Nephron progenitor cell (in vitro differentiated cells): ENCODE measurements around the gene DRAM1.

ENCODE experiments used
- DNase-seq: peaks from one replicate; pipeline ENCODE4 v3.0.0; 2021
- H3K27ac Mint-ChIP-seq: 2 replicates; pipeline ENCODE4 v1.8.0; 2021; ENCODE audit warnings: mild to moderate bottlenecking, moderate library complexity, mixed read lengths
- H3K27me3 Mint-ChIP-seq: 2 replicates; pipeline ENCODE4 v1.8.0; 2021; ENCODE audit warnings: mild to moderate bottlenecking, low read depth, mixed read lengths; ENCODE audit not compliant: poor library complexity
- H3K36me3 Mint-ChIP-seq: 2 replicates; pipeline ENCODE4 v1.8.0; 2021; ENCODE audit warnings: low read depth, mixed read lengths
- H3K4me1 Mint-ChIP-seq: 2 replicates; pipeline ENCODE4 v1.8.0; 2021; ENCODE audit warnings: mixed read lengths
- H3K4me3 Mint-ChIP-seq: 2 replicates; pipeline ENCODE4 v1.8.0; 2021; ENCODE audit warnings: mild to moderate bottlenecking, moderate library complexity, mixed read lengths
- H3K9me3 Mint-ChIP-seq: 2 replicates; pipeline ENCODE4 v1.8.0; 2021; ENCODE audit warnings: mild to moderate bottlenecking, moderate library complexity, mixed read lengths
- TF ChIP-seq, protein P1 (sequence below): fragments of 200-600 bp; sonication (generic); IDR thresholded peaks from 2 replicates; pipeline ENCODE4 v1.5.0; 2021; ENCODE audit warnings: antibody characterized with exemption

Gene DRAM1

DNA sequence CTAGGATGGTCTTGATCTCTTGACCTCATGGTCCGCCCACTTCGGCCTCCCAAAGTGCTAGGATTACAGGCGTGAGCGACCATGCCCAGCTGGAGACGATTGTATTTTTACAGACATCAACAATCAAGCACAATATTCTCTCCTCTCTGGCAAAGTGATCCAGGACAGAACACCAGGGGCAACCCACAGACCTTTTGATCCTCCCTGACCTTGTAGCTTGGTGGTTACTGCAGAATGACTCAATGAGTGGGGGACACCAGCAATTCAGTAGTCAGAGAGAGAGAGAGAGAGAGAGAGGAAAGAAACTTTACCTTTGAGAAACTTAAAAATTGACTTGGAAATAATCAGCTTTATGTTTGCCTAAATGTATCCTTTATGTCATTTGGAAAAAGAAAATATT lies 51.2 kb downstream of the DRAM1 start:
- TF ChIP-seq, protein P1, sequence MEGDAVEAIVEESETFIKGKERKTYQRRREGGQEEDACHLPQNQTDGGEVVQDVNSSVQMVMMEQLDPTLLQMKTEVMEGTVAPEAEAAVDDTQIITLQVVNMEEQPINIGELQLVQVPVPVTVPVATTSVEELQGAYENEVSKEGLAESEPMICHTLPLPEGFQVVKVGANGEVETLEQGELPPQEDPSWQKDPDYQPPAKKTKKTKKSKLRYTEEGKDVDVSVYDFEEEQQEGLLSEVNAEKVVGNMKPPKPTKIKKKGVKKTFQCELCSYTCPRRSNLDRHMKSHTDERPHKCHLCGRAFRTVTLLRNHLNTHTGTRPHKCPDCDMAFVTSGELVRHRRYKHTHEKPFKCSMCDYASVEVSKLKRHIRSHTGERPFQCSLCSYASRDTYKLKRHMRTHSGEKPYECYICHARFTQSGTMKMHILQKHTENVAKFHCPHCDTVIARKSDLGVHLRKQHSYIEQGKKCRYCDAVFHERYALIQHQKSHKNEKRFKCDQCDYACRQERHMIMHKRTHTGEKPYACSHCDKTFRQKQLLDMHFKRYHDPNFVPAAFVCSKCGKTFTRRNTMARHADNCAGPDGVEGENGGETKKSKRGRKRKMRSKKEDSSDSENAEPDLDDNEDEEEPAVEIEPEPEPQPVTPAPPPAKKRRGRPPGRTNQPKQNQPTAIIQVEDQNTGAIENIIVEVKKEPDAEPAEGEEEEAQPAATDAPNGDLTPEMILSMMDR: no peak
- Mint-ChIP-seq H3K4me1 (no peaks in the 10 kb centered on the region), H3K36me3 (no peaks in the 10 kb centered on the region), H3K27ac (no peak overlapping the region), H3K9me3 (no peaks in the 10 kb centered on the region), H3K4me3 (no peak overlapping the region), H3K27me3 (peaks cover 3% of the 10 kb centered on the region)
- no peak for DNase-seq

DNA sequence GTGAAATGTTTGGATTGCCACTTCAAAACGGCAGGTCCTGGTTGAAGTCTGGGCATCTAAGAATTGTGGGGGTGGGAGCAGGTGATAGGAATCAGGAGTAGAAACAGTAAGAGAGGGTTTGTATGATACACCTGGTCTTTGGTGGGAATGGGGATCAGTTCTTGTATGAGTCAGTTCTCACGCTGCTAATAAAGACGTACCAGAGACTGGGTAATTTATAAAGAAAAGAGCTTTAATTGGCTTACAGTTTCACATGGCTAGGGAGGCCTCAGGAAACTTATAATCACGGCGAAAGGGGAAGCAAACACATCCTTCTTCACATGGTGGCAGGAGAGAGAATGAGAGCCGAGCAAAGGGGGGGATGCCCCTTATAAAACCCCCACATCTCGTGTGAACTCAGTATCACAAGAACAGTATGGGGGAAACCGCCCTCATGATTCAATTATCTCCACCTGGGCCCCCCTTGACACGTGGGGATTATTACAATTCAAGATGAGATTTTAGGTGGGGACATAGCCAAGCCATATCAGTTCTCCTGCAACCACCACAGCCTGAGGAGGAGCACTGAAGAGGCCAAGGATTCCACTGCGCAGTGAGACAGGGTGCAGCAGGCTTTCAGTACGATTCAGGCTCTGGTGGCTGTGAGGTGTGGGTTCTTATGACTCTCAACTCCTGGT lies 52.1 kb downstream of the DRAM1 start:
- Mint-ChIP-seq H3K27me3 (peaks cover 3% of the 10 kb centered on the region), H3K4me3 (no peak overlapping the region), H3K4me1 (no peaks in the 10 kb centered on the region), H3K27ac (no peak overlapping the region), H3K9me3 (no peaks in the 10 kb centered on the region), H3K36me3 (no peaks in the 10 kb centered on the region)
- DNase-seq: no peak
- TF ChIP-seq, protein P1: no peak

DNA sequence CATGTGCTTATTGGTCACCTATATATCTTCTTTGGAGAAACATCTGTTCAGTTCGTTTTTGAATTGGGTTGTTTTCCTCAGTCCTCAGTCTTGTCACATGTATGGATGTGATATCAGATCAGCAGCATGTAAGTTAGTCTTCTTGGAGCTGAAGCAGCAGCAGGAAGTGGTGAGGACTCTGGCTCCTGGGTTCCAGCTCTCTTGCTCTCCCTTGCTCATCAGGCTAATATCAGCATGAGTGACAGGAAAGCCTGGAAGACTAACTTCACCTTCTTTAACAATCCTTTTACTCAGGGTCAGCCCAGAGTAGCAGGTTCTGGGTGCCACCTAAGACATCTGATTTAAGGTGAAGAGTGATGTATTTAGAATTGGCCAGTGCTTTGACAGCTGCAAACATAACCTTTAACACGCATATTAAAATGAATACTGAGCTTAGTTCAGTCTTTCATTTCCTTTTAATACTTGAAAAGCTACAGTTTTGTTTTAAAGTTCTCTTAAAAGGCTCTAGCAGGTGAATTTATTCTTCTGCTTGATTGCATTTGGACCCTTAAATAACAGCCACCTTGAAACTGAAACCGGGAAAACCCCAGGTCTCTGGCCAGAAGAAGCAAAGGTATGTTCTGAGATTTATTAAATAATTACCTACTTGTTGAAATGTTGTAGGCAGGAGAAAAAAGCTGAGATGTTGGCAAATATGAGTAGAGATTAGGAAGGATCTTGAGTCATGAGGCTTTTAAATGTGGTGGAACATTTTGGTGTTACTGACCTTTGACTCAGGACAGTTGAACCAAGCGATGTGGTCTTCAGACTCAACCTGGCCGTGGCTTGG lies 54.3 kb downstream of the DRAM1 start:
- TF ChIP-seq, protein P1: no peak
- no peak overlapping the region for H3K4me3 Mint-ChIP-seq
- H3K9me3 Mint-ChIP-seq: no peaks in the 10 kb centered on the region
- no peaks in the 10 kb centered on the region for H3K36me3 Mint-ChIP-seq
- H3K27me3 Mint-ChIP-seq: no peaks in the 10 kb centered on the region
- no peak for DNase-seq
- no peak overlapping the region for H3K27ac Mint-ChIP-seq
- H3K4me1 Mint-ChIP-seq: peaks cover 12% of the 10 kb centered on the region

DNA sequence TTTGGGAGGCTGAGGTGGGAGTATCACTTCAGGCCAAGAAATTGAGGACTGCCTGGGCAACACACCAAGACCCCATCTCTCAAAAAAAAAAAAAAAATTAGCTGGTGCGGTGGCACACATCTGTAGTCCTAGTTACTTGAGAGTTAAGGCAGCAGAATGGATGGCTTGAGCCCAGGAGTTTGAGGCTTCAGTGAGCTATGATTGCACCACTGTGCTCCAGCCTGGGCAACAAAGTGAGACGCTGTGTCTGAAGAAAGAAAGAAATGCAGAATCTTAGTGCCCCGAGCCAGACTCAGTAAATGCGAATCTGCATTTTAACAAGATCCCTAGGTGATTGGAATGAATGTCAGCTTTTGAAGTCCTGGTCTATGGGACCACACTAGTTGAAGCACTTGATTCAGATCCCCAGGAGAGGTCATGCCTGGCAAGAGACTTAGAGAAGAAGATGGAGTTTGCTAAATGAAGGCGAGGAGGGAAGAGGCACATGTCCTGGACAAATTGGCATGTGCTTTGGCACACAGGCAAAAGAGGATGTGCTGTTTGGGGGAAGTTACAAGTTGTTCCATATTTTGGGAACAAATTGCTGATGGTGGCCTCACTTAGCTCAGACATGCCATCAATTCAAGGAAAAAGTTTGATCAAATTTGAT lies 56.6 kb downstream of the DRAM1 start:
- H3K27me3 Mint-ChIP-seq: peaks cover 4% of the 10 kb centered on the region
- TF ChIP-seq, protein P1: no peak
- H3K4me1 Mint-ChIP-seq: peaks cover 15% of the 10 kb centered on the region
- H3K27ac Mint-ChIP-seq: no peak overlapping the region
- H3K36me3 Mint-ChIP-seq: no peaks in the 10 kb centered on the region
- no peaks in the 10 kb centered on the region for H3K9me3 Mint-ChIP-seq
- no peak for DNase-seq
- no peak overlapping the region for H3K4me3 Mint-ChIP-seq

DNA sequence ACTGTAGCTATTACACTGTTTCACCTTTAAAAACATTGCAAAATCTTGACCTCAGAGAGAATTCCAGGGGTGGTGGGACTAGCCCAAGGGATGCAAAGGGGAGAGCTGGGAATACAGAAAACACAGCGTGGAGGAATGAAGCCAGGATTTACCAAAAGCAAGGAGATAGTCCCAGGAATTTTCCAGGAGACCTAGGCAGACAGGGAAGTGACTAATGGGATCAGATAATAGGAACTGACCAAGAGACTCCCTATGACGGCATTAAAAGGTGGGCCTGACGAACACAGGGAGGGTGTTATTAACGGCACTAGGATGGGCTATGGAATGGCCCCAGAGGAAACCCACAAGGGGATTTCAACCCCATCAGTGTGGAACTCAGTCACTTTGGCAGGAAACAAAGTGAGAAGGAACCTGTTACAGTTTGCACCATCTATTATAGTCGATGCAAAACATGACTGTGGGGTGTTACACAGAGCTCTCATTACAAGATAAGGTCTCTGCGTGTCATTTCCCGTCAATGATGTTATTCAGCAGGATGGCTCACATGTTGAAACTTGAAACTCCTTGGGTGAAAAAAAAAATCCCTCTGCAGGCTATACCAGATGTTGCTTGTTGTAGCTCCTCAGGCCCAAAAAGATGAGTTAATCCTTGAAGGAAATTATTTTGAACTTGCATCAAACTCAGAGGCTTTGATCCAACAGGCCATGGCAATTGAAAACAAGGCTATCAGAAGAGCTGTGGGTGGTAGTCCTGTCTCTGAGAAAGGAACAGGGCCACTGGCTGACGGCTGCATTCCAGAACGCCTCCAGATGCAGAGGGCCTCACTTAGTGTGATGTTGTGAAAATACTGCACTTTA lies 58.7 kb downstream of the DRAM1 start:
- no peak overlapping the region for H3K4me3 Mint-ChIP-seq
- H3K9me3 Mint-ChIP-seq: no peaks in the 10 kb centered on the region
- H3K27ac Mint-ChIP-seq: no peak overlapping the region
- no peak for DNase-seq
- peaks cover 4% of the 10 kb centered on the region for H3K27me3 Mint-ChIP-seq
- H3K4me1 Mint-ChIP-seq: peaks cover 30% of the 10 kb centered on the region
- H3K36me3 Mint-ChIP-seq: no peaks in the 10 kb centered on the region
- TF ChIP-seq, protein P1: no peak
